NCI-H526 treated with DMSO at 0.1 percent for 48 hours (cell line): Measurements from ENCODE around the gene NIPSNAP3A.

Experiments used
- DNase-seq: peaks from one replicate; lab custom pipeline; 2025; lab: John Stamatoyannopoulos, UW

The NIPSNAP3A gene

GRCh38 chr9:104808035-104808614 is 60.6 kb downstream of the NIPSNAP3A start:
- DNase-seq, result no peak
